Muscle of back (tissue), 11 donors: ENCODE measurements around the gene IMPDH1. TPM values are rescaled to one million over a fixed set of nuclear protein-coding genes. Genes with fewer than 3 reads are reported as not detected.
A peak's percentile ranks its signal among the peaks of the same experiment; 100 is the strongest.

Experiments
- DNase-seq, 3 donors: peaks; one replicate each; pipeline versions ENCODE4 v3.0.0 to v3.0.0-alpha.2; 2013
- polyA plus RNA-seq, 10 donors: library from polyadenylated mRNA; unstranded; fragments of 120-200 nt; gene quantifications; one replicate each; pipeline ENCODE4 v1.2.1, GENCODE V29; 2013; ENCODE audit not compliant: insufficient read length in 10 of 10

IMPDH1 gene
- polyA plus RNA-seq, 10 donors, result 17.3 to 25.5 (median 20.8) TPM

- DNase-seq, result no peak
Measured at GRCh38 chr7:128435327-128435686, 25.5 kb upstream of the IMPDH1 start.

GRCh38 chr7:128434413-128435326, 24.9 kb upstream of the IMPDH1 start:
- DNase-seq, result no peak

- DNase-seq, result no peak
Measured at GRCh38 chr7:128431754-128432153, 22.0 kb upstream of the IMPDH1 start.

- no peak for DNase-seq
Measured at GRCh38 chr7:128431221-128431620, 21.4 kb upstream of the IMPDH1 start.

- no peak for DNase-seq
Measured at GRCh38 chr7:128430207-128430606, 20.4 kb upstream of the IMPDH1 start.

- DNase-seq, result peak; percentile 53 to 78 (median 63)
Measured at GRCh38 chr7:128427289-128427891, 17.6 kb upstream of the IMPDH1 start.

- DNase-seq, result peak in 1 of 3 donors; percentile 59
Measured at GRCh38 chr7:128425850-128426249, 16.1 kb upstream of the IMPDH1 start.

- DNase-seq, result no peak
Measured at GRCh38 chr7:128424686-128425275, 15.0 kb upstream of the IMPDH1 start.

GRCh38 chr7:128422842-128423241, 13.1 kb upstream of the IMPDH1 start:
- no peak for DNase-seq

GRCh38 chr7:128422037-128422436, 12.3 kb upstream of the IMPDH1 start:
- DNase-seq, result no peak

- no peak for DNase-seq
Measured at GRCh38 chr7:128421384-128421783, 11.6 kb upstream of the IMPDH1 start.

GRCh38 chr7:128420773-128421172, 11.0 kb upstream of the IMPDH1 start:
- no peak for DNase-seq

GRCh38 chr7:128419257-128419656, 9.5 kb upstream of the IMPDH1 start:
- DNase-seq, result no peak

GRCh38 chr7:128417071-128417470, 7.3 kb upstream of the IMPDH1 start:
- DNase-seq, result no peak

- DNase-seq, result no peak
Measured at GRCh38 chr7:128415217-128415785, 5.5 kb upstream of the IMPDH1 start.

GRCh38 chr7:128410451-128410753, 620 bp upstream of the IMPDH1 start:
- DNase-seq, result no peak

GRCh38 chr7:128408709-128409595, 830 bp downstream of the IMPDH1 start:
- DNase-seq, result peak in 1 of 3 donors; percentile 60

- peak in 1 of 3 donors; percentile 42 for DNase-seq
Measured at GRCh38 chr7:128407751-128408708, 1.8 kb downstream of the IMPDH1 start.

GRCh38 chr7:128407233-128407589, 2.6 kb downstream of the IMPDH1 start:
- no peak for DNase-seq
